HG02588 (cell line): ENCODE results near the gene CD63.

Source experiments
- ATAC-seq: cut with Tn5 transposase; IDR thresholded peaks from one replicate; pipeline ENCODE4 v1.9.1; 2021; ENCODE audit warnings: mild to moderate bottlenecking, moderate library complexity; ENCODE audit not compliant: unreplicated experiment

CD63 gene

DNA sequence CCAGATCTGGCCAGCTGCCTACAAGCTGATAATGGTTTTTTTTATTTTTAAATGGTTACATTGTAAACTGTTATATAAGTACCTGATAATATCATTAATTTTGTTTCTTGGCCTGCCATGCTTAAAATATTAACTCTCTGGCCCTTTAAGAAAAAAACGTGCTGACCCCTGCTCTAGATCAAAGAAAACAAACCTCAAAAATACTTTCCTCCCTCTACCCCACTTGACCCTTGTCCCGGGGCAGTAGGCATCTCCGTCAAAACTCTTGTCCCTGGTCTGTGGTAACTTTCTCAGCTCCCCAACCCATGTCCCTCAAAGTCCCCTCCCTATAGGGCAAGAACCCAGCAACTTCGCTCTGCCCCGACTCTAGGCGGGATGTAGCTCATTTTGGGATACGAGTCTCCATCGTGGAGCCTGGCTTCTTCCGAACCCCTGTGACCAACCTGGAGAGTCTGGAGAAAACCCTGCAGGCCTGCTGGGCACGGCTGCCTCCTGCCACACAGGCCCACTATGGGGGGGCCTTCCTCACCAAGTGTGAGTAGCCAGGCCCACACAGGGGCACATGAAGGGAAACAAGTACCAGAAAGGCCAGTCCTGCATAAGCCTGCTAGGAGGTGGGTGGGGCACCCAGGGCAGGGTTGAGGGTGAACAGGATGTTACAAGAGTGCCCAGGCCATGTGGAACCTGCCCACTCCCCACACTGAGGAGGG lies 5.1 kb downstream of the CD63 start:
- ATAC-seq, result no peak

DNA sequence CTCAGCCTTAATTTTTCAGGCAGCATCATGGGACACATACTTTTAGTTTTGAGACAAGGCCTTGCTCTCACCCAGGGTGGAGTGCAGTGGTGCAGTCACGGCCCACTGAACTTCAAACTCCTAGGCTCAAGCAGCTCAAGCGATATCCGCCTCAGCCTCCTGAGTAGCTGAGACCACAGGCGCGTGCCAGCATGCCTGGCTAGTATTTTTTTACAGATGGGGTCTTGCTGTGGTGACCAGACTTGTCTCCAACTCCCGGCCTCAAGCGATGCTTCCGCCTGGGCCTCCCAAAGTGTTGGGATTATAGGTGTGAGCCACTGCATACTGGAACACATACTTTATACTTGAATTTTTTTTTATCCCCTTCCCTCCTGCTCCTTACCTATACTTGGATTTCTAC lies 5.9 kb downstream of the CD63 start:
- no peak for ATAC-seq

DNA sequence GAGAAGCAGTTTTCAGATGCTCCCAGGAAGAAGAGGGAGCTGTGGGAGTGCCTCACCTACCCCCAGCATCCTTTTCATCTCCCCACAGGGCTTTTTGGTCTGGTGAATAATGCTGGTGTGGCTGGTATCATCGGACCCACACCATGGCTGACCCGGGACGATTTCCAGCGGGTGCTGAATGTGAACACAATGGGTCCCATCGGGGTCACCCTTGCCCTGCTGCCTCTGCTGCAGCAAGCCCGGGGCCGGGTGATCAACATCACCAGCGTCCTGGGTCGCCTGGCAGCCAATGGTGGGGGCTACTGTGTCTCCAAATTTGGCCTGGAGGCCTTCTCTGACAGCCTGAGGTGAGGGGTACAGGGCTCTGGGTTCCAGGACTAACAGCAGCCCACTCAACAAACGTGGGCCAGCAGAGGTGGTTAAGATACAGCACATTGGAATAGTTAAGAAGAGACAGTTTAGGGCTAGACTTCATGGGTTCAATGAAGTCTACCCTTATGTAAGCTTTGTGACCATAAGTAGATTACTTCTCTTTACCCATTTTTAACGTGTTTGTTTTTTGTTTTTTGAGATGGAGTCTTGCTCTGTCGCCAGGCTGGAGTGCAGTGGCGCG lies 7.1 kb downstream of the CD63 start:
- no peak for ATAC-seq

DNA sequence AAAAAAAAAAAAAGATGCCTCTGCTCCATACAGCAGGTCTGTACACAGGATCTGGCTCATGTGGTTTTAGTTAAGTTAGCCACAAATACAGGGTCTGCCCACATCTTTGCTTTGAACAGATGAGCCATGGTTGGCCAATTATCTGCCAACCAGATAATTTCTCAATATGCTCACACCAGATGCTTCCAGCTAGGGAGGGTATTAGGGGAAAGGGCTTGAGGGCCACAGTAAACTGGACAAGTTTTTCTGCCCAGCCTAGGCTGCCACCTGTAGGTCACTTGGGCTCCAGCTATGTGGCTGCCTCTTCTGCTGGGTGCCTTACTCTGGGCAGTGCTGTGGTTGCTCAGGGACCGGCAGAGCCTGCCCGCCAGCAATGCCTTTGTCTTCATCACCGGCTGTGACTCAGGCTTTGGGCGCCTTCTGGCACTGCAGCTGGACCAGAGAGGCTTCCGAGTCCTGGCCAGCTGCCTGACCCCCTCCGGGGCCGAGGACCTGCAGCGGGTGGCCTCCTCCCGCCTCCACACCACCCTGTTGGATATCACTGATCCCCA lies 7.8 kb downstream of the CD63 start:
- no peak for ATAC-seq

DNA sequence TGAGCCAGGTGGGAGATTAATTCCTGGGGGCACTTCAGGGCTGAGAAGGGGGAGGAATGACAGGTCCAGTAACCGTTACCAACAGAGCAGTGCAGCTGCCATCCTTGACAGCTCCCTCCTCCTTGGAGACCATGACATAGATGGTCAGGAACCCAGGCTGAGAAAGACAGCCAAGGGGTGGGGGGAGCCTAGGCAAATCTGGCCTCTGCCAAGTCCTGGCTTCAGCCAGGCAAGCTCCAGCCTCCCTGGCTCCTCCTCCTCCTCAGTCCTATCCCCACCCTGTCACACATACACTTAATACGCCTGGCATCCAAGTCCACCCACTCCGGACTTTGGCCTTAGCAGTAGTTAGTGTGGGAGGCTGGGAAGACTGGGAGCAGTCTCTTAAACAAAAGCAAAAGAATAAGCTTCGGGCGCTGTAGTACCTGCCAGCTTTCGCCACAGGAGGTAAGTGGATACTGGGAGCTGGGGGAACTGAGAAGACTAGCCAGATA lies 8.7 kb downstream of the CD63 start, which contains the start of gene RDH5:
RDH5 (plus strand) TSS at position 323 of the 494 bp plus-strand sequence. CDS start 792 bp downstream, outside the sequence.
- ATAC-seq, result no peak

DNA sequence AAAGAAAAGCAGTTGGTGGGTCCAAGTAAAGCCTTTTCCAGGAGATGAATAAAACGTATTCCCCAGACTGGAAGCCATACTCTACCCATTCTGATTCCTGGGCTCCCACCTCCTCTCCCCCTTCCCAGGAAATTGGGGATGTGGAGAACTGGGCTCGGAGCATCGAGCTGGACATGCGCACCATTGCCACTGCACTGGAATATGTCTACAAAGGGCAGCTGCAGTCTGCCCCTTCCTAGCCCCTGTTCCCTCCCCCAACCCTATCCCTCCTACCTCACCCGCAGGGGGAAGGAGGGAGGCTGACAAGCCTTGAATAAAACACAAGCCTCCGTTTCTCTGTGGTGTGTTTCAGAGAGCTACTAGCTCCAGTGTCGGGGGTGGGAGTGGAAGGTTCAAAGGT lies 9.4 kb downstream of the CD63 start:
- no peak for ATAC-seq

DNA sequence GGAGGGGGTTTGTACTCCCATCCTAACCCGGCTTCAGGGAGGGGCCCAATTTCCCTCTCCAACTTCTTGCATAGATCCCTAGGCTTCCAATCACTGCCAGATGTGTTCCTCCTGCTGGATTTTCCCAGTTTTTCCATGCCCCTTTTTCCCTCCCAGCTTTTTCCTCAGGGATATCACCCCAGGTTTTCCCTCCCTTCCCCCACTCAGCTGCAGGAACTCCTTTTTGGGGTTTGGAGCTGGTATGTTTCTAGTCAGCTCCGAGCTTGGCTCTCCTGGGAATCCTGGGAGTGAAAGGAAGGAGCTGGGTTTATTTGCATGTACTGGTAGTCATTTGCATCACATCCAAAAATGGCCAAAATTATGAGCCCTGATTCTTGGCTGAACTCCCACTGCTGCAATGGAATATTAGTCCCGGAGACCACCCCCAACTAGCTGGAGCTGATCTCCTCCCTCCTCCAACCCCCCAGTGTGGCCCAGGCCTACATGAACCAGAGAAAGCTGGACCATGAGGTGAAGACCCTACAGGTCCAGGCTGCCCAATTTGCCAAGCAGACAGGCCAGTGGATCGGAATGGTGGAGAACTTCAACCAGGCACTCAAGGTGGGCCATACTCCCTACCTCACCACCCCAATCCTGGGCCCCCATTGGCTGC lies 10.1 kb downstream of the CD63 start:
- no peak for ATAC-seq

DNA sequence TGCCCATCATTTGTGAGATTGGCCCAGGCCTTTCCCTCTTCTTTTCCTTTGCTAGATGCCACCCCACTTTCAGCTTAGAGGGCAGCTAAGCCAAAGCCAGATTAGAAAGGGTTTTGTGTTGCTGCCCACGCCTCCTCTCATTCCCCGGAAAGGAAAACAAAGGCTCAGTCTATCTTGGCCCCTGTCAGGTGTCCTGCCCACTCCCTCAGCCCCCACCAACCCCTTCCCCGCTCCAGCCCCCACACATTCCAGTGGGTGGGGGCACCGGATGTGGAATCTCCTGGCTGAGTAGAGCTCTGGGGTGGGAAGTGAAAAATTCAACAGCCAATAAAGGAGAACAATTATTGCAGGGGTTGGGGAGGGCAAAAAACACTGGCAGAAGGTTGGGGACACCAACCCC lies 10.8 kb downstream of the CD63 start:
- ATAC-seq, result no peak

DNA sequence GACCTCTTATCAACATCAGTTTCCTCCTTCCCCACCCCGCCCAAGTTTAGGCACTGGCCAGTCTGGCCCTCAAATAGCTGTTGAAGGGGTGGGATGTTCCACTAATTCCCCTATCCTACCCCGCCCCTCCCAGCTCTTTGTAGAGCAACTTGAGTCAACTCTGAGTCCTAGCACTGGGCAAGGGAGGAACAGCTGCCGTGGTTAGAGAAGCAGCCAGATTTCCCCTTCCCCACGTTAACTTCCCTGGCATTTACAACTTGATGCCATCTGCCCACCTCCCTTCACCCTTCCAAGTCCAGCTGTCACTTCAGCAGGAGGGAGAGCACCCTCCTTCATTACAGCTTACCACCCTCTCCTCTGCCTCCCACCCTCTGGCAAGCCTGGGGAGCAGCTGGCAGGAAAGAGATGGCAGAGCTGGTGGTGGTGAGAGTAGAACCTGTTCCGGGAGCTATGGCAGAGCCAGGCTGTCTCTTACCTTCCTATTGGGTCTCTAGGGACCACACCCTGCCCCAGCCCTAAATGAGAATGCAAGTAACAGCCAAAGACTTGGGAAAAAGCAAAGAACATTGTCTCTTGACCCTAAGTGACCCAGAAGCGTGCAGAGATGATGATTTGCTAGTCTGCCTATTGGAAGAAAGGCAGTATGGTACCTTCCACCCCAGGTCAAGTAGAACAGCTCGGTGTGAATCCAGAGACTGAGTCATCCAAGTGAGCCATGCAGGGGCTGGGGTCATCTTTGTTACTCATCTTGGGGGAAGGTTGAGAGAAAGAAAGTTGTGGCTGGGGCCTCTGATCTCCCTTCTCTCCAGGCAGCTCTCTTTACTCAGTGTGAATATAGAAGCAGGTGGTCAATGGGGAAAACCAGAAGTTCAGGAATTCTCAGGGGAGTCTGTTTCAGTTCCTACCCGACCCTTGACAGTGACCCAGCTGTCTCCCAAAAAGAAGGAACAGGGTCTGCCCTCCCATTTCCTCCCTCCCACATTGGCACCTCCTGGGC lies 11.5 kb downstream of the CD63 start:
- ATAC-seq, result no peak

DNA sequence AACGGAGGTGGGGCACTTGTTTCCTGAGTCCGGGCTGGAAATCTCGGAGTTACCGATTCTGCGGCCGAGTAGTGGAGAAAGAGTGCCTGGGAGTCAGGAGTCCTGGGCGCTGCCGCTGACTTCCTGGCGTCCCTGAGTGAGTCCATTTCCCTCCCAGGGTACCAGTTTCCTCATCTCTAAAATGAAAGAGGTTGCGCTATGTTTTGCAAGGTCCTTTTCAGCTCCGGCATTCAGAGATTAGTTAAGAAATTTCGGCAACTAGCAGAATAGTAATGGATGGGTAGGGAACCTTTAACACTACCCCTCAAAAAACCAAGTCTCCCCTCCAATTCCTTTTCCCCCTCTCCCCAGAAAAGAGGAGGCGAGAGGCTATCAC lies 12.2 kb downstream of the CD63 start:
- ATAC-seq, result no peak

DNA sequence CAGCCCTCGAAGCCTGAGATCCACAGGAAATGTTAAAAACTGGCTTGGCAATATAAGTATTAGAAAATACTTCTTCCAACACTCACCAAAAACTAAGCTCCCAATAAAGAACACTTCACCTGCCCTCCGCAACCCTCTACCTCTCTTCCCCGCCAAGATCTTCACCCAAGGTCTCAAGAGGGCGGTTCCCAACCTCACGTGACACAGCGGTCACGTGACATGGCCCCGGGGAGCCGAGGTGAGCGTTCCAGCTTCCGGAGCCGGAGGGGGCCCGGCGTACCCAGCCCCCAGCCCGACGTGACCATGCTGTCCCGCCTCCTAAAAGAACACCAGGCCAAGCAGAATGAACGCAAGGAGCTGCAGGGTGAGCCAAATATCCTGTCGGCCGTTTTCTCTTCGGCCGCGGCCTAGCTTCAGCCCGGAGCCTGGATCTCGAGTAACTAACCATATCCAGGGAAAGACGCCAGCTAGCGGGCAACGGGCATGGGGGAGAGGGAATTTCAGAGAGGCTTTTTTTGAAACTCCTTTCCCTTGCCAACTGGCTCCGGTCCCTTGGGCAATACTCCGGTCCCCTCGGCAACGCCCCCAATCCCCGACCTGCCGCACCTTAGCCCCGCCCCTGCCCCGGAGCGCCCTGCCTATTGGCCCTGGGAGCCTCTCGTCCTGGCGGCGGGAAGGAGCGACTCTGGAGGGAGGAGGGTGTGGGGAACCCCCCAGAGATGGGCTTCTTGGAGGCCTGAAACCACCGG lies 12.8 kb downstream of the CD63 start, which contains the start of gene BLOC1S1:
BLOC1S1 (plus strand) TSS at position 214 of the 749 bp plus-strand sequence; CDS start at position 220, 6 bp downstream.
- peak; percentile 94 for ATAC-seq

DNA sequence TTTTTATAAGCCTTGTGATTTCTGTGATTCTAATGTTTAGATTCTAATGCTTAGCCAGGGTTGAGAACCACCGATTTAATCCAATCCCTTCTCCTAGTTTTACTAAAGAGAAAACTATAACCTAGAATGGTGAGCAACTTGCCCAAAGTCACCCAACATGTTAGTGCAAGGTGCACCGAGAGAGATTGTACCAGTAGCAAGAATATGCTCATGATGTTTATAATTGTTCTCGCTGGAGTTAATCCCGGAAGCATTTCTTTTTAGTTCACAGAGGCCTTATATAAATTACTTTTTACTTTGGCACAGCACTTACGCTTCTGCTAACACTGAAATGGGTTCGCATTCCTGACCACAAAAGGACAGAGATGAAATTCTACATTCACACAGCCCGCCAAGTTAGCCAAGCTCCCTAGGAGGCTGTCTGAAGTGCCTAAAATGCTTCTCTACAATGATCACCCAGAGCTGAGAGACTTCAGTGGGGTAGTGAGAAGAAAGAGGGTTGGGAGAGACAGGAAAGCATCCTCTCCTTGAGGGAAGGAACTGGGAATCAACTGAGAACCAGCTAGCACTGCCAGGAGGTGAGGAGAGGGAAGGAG lies 13.5 kb downstream of the CD63 start:
- ATAC-seq, result no peak

DNA sequence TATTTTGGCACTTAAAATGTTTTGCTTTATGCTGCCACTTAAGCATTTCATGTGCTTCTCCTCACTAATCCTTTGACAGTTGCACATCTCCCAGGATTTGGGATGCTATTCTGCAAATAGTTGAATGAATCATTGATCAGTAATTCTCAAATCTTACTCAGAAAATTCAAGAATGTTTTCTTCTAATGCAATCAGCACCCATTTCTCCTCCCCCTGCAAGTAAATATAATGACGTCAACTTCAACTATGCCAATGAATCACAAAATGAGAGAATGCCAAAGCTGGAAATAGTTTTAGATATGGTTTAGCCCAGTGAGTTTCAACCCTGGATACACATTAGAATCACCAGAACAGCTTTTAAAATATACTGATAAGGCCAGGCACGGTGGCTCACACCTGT lies 15.1 kb downstream of the CD63 start:
- ATAC-seq, result no peak

DNA sequence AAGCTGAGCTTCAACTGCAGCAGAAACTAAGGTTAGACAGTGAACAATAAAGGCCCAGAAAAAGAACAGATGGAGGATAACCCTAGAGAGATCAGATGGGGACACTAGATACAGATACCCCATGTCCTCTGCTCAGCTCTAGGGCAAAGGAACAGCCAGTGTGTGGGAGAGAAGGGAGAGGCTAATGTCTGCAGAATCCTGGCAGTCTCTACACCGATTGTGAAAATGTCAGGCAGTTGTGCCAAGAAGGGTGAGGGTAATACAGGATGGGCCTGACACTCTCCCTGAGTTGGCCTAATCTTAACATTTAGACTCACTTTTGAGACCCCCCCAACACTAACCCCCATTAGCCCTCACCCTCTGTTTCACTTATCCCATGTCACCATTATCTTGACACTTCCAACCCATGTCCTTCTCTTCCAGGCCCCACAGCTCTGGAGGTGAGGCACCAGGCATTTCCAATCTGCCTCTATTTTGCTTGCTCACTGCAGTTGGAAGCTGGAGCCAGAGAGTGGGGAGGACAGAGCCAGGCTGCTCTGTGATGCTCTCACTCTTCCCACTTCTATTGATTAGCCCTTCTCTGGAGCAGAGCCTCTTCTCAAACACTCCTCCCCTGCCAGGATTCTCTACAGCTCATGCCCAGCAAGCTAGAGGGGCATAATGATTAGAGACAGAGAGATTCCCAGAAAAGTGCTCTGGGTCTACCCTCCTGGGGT lies 16.0 kb downstream of the CD63 start:
- ATAC-seq, result no peak

DNA sequence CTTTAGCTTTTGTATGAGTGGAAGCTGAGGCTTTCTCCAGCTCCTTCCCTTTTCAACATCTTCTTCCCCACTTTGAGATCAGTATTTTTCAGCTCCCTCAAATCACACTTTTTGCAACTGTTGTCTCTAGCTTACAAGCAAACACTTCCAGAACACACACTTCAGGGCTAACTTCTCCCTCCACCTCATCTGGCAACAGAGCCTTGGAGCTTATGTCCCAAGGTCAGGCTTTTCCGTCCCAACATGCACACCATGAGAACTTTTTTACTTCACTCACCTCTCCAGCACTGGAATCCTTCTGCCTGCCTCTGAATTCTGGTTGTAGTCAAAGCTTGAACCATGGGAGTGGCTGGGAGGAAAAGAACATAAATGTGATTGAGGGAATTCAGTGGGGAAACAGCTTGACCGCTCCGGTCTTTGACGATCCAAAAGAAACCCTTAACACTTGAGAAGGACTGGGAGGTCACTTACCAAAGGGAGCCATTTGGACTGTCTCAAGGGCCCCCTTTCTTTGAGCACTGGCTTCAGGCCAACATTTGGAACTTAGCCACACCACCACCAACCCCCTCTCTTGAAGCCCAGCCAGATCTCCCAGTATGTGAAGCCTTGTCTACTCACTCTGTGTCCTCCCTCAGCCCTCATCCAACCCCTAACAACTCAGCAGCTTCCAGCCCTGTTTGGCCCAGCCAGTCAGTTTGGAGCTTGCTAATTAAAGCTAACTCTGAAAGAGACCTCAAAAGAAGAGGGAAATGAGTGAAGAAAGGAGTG lies 16.8 kb downstream of the CD63 start:
- no peak for ATAC-seq

DNA sequence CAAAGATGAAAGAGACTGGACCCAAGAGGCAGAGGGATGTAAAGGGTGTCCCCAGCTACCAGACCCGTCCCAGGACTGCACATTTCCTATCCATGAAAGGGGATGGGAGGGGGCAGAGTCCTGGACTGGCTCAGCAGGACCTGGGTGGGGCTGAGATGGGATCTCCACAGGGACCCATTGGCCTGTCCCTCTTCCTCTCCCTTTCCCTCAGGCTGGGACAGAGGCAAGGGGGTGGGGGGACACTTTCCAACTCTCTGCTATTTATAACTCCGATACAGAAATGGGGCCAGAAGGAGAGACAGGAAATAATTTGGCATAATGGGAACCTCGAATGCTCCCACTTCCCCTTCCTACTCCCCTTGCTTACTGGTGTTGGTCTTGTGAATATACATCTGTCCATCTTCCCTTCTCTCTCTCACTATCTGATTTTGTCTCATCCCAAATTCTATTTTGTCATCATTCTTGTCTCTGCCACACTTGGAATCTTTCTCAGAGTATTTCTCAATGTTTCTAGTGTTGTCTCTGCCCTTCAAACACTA lies 20.0 kb downstream of the CD63 start:
- no peak for ATAC-seq

DNA sequence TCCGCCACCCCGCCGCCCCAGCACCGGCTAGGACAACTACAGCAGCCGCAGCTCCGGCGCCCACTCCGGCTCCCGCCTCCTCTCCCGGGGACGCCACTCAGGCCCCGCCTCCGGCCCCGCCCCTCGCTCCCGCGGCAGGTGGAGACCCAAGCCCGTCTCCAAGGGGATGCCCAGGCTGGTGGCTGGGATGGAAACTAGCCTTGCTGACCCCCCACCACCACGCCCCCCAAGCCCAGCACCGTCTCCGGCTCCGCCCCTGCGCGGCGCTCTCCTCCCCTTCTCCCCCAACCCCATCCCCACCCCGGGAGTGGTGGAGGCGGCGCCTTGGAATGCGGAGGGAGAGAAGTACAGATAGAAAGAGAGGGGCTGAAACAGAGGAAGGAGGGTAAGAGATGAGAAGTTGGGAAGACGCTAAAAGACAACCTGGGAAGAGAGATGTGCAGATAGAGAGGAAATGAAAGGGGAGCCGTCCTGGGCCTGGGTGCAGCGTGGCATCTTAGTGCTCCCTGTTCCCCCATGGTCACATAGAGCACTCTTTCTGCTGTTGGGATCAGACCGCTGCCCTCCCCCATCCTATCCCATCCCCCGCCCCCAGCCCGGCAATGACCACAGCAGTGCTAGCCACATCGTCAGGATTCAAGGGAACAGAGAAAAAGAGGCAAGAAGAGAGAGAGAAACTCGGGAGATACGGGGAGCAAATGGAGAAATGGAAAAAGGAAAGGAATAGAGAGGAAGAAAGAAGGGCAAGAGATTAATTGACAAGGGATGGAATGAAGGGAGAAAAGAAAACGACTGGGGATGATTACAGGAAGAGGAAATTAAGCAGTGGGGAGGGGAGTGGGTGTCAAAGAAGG lies 20.7 kb downstream of the CD63 start, which contains the start of gene ITGA7:
ITGA7 (minus strand) TSS at position 64 of the 854 bp plus-strand sequence. CDS start 222 bp downstream, outside the sequence.
- no peak for ATAC-seq
